NCI-H2171 (cell line): ENCODE measurements around the gene PHF2.

Source experiments
- DNase-seq: peaks from one replicate; lab custom pipeline; 2025; lab: John Stamatoyannopoulos, UW

The PHF2 gene

DNA sequence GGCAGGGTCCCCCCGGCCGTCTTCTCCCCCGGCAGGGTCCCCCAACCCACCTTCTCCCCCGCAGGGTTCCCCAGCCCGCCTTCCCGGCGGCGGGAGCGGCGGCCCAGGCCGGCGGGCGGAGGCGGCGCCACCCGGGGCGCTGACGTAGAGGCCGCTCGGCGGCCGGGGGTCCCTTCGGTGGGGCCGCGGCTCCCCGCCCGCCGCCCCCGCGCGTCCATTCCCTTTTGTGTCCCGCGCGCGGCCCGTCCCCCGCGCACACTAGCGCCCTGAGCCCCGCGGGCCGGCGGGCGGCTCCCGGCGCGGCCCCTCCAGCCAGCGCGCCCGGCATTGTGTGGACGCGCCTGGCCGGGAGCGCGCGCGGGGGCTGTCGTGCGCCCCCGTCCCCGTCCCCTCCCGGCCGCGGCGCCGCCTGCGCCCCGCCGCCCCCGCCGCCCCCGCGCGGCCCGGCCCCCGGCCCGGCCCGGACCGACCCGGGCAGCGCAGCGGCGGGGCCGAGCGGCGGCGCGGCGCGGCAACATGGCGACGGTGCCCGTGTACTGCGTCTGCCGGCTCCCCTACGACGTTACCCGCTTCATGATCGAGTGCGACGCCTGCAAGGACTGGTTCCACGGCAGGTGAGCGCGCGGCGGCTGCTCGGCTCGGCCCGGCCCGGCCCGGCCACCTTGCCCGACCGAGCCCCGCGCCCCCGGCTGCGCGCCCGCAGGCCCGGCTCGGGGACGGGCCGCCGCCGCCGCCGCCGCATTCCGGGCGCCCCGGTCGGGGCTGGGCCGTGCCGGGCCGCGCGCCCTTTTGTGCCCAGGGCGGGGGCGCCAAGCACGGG, at the start of gene PHF2:
Gene PHF2, plus strand, starts transcription at position 327 of the 820 bp plus-strand sequence. Its CDS starts 190 bp downstream, at position 517.
- peak; percentile 16 for DNase-seq

DNA sequence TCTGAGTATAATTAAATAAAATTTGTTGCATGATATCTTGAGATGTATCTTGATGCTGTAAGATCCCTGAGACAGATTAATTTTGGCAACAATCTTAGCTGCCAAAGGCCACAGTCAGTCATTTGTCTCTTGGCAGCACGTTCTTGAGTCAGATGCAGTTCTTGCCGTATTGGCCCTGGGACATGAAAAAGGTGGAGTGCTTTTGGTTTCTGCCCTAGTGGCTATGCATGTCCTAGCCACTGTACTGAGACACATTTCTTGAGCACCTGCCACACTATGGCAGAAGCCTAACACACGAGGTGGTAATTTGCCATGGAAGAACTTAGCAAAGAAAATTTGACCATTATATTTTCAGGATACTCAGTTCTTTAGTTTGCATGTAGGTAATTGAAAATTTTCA, 45.0 kb upstream of the PHF2 start:
- no peak for DNase-seq

DNA sequence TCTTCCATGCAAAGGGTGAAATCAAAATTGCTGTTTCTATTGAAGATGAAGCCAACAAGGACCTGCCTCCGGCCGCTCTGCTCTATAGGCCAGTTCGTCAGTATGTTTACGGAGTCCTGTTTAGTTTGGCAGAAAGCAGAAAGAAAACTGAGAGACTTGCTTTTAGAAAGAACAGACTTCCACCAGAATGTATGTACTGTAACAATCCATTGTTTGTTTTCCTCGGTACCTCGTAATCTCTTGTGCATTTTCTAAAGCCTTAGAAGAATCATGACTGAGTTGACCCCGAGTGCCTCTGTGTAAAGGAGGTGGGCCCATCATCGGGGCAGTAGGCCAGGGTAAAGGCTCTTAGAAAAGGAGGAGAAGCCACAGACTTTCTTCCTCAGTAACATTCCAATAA, 44.2 kb upstream of the PHF2 start:
- no peak for DNase-seq

DNA sequence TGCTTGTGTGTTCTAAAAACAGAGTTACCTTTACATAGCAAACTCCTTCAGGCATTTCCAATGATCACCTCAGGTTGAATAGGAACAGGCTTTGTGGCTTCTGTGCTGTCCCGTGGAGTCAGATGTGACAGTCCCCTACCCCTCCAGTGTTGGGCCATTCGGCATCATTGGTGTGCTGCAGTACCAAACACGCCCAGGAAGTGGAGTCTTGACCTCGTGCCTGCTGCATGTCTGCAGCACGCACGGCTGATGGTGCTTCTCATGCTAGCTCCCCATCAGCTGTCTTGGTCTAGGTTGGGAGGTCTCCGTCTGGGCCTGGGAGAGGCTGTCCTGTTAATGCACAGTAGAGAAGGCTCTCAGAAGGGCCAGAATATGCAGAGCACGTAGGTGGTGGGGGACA, 42.5 kb upstream of the PHF2 start:
- DNase-seq: no peak

DNA sequence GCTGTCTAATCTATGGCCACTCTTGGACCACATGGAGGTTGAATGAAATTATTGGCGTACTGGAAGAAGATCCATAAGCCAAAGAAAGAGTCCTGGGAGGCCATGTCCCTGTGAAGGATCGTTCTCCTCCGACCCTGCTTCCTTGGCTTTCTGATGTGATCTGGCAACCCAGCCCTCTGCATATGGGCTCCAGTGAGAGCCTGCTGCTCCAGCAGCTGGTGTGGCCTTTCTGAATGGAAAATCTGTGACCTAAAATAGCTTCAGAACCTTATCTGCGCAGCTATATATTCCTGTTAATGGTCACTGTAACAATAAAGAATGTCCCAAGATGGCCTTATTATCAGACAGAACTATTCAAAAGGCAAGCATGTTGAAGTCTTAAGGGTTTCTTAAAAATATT, 40.2 kb upstream of the PHF2 start:
- no peak for DNase-seq

DNA sequence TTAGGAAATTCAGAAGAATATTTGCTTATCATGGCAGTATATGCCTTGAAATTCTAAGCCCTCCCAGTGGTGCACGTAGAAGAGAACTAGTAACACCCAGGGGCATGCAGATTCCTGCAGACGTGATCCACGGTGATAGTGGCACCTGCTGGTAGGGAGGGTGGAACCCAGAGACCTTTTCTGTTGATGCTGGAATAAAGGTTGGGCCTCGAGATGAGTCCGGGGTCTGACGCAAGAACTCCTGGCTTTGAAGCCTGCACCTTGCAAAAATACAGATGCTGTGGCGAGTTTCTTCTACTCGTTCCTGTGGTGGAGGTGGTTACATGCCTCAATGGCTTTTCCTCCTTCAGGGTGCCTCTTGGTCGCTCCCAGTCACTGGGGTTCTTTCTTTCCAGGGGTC, 39.5 kb upstream of the PHF2 start:
- no peak for DNase-seq

DNA sequence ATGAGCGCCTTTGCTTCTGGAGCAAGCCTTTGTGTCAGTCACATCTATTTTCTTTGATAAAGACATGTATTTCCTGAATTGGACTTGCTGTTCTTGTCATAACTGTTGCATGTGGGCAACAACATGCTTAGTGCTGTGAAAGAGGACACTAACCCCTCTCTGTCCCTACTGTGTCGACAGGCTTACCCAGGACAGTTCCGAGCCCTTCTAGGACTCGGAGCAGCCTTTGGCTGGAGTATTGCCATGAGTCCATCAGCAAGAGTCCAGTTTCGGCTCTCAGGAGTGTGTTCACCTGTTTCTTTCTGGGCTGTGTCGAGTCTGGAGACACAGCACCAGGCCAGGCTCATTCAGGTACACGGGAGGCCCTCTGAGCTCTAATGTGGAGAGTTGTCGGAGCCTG, 36.1 kb upstream of the PHF2 start:
- no peak for DNase-seq

DNA sequence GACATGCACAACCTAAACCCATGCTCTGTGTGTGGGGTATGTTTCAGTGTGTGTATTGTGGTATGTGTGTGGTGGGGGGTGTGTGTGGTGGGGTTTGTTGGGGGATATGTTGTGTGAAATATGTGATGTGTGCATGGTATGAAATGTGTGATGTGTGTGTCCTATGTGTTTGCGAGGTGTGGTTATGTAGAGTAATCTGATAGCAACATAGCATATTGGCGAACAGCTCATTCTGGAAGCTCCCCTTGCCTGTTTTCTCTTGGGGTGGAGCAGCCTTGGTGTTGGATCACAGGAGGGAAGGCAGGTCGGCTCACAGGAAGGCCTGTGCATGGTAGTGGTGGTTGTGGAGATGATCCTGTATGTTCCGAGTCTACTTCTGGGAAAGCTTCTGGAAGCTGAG, 35.4 kb upstream of the PHF2 start:
- DNase-seq: no peak

DNA sequence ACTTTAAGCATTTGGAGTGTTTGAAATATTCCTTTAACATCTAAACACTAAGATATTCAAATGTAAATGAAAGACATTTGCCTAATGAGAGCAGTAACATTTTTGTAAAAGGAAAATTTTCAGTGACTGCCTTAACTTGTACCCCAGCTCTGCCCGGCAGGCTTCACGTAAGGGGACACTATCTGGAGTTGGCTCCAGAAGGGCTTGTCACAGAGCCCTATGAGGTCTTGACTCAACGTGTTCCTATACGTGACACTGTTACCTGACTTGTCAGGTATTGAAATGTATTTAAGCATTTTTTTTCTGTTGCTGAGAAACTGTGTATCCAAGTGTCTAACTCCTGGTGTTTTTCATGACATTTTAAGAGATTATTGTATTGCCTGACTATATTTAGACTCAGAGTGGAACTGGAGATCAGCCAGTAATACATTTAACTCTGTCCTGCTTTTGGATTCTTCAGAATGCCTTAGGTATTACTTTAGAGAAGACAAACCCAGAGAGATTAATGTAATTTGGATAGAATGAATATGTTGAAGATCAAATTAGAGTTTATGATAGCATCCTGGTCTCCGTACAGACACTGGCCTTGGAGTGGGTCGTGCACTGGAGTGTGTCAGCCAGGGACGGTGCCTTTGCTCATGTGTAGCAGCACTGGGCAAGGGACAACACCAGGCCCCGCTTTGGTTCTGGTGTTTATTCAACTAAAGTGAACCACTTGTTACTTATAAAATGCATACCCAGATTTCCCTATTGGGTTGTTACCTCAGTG, 34.6 kb upstream of the PHF2 start:
- no peak for DNase-seq

DNA sequence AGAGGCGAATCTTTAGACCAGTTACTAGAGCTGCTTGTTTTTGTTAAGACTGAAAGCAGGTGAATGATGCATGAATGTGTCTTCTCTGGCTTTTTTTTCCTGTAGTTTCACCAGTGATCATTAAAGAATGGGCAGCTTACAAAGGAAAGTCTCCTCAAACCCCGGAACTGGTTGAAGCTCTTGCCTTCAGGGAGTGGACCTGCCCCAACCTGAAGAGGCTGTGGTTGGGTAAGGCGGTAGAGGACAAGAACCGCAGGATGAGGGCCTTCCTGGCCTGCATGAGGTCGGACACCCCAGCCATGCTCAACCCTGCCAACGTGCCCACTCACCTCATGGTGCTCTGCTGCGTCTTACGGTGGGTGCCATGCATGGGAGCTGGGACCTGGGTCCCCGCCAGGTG, 33.3 kb upstream of the PHF2 start:
- DNase-seq: no peak

DNA sequence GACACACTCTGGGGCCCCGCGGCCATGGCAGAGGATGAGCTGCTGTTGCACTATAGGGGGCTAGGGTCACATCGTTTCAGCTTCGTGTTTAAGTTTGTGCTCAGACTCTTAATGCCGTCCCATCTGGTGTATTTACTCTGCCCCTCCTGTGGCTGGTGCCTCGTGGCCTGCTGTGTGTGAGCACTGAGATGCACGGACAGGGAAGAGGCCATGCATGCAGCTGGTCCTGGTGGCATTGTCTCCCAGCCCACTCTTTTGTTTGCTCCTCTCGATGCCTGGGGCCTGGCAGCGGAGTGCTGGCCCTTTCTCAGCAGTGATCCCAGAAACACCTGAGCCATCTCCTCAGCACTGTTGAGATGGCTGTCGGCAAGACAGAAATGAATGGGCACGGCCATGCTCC, 30.0 kb upstream of the PHF2 start:
- no peak for DNase-seq

DNA sequence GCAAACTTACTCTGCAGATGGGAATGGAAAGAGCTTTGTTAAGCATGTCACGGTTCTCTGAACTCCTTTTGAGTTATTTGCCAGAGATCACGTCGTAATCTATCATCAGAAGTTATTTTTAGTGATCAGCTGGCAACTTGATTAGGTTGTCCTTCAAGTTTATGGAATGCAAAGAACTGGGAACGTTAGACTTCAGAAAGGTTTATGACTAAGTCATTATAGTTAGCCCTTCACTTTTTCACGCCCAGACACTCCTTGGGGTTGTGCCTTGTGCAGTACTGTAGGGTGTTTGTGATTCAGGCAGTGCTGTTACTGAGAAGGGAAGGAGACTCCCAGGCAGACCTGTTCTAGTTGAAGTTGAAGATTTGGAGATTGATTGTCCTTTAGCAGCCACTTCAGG, 26.8 kb upstream of the PHF2 start:
- DNase-seq: no peak

DNA sequence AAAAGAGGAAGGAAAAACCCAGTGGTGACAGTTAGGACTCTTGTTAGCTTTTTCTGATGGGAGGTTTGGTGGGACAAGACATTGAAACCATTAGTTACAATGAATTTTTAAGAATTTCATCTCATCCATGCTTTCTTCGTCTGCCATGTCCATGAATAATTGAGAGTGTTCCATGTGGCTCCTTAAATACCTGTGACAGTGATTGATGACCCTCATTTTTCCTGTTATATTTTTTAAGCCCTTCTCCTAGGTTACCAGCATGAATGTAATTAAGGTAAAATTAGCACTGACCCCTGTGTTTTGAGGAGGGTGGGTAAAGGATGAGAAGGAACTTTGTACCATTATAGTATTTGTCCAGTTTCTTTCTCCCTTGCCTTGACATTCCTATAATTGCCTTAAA, 23.5 kb upstream of the PHF2 start:
- DNase-seq: no peak

DNA sequence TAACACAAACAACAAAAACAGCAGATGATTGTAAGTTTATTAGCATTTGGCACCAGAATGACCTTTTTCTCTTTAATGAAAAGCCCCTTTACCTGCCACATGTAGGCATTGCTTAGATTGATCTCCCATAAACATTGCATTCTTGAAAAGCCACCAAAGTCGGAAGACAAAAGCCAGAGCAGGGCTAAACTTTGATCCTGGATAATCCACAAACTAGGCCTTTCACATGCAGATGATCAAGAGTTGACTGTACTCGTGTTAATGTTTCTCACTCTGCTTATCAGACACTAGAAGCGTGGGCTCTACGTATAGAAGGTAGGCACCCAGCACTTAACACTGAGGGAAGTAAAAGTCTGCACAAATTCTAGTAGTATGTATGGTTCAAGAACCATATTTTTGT, 21.0 kb upstream of the PHF2 start:
- DNase-seq: no peak

DNA sequence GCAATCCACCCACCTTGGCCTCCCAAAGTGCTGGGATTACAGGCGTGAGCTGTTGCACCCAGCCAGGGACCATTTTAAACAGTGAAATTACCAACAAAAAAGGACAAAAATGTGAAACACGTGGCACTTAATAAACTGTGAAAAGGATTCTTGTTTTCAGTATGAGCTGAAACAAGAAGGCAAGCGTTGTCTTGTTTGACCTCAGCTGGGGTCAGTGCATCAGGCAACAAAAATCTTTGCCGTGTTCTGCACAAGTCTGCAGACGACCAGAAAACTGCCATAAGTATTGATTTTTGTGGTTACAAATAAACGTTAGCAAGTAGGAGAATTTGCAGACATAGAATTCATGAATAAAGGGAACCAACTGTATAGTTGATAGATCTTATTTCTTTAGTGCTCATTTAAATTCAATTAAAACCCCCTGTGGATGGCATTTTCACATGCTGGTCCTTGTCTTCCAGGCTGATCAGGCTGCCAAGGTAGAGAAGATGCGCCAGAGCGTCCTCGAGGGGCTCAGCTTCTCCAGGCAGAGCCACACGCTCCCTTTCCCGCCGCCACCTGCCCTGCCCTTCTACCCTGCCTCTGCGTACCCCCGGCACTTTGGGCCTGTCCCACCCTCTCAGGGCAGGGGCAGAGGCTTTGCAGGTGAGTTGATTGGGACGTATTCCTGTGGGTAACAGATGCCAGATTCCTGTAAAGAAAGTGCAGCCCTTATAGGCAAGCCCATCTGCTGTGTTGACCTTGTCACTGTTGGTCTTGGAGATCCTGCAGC, 18.8 kb upstream of the PHF2 start:
- DNase-seq: no peak

DNA sequence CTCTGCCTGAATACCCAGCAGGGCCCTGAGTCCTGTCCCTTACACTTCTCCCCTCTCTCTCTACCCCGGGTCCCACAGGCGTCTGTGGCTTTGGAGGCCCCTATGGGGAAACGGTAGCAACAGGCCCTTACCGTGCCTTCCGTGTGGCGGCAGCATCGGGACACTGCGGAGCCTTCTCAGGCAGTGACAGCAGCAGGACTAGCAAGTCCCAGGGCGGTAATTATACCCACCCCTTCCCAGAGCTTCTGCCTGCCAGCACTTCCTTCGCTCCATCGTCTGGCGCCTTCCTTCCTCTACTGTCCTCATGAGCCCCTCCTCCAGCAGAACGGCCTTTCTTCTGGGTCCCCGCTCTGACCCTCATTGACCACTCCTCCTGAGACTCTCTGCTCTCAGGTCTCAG, 17.9 kb upstream of the PHF2 start:
- DNase-seq: no peak

DNA sequence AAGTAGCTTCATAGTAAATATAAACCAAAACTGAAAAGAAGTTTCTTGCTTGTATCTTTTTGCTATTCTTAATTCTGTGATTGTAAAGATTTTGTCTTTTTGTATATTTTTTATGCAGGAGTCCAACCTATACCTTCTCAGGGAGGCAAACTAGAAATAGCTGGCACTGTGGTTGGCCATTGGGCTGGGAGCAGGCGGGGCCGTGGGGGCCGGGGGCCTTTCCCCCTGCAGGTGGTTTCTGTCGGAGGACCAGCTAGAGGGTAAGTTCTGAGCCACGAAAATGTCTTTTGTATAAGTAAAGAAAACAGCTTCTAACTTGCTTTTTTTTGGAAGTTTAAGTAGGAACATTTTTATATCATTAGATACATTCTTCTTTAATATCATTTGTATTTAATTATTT, 15.4 kb upstream of the PHF2 start:
- DNase-seq: no peak

DNA sequence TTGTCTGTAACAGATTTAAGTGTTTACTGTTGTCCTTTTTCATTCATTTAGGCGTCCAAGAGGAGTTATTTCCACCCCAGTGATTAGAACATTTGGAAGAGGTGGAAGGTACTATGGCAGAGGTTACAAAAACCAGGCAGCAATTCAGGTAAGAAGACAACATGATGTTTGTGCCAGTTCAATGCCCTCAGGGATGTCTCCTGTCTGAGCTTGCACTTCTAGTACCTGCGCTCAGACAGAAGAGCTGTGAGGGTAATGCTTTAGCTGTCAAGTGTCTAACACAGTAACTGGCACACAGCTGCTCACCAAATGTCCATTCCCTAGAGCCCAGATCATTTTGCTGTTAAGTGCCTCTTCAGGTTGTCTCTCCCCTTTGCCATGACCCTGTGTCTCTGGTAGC, 14.2 kb upstream of the PHF2 start:
- peak; percentile 79 for DNase-seq

DNA sequence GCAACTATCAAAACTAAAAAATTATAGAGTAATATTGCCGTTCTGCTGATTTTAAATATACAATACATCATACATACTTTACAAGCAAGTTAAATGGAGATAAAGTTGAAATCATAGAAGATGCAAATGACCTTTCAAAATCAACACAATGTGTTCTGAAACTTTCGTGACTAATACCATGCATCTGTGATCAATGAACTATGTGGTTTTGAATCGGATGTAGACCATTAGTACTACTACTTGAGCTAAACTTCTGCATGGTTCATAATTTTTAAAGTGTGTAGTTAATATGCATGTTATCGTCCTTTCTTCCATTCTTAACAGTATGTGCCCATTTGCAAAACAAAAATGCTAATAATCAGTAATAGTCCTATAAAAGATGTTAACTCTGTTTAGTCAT, 11.3 kb upstream of the PHF2 start:
- DNase-seq: no peak

DNA sequence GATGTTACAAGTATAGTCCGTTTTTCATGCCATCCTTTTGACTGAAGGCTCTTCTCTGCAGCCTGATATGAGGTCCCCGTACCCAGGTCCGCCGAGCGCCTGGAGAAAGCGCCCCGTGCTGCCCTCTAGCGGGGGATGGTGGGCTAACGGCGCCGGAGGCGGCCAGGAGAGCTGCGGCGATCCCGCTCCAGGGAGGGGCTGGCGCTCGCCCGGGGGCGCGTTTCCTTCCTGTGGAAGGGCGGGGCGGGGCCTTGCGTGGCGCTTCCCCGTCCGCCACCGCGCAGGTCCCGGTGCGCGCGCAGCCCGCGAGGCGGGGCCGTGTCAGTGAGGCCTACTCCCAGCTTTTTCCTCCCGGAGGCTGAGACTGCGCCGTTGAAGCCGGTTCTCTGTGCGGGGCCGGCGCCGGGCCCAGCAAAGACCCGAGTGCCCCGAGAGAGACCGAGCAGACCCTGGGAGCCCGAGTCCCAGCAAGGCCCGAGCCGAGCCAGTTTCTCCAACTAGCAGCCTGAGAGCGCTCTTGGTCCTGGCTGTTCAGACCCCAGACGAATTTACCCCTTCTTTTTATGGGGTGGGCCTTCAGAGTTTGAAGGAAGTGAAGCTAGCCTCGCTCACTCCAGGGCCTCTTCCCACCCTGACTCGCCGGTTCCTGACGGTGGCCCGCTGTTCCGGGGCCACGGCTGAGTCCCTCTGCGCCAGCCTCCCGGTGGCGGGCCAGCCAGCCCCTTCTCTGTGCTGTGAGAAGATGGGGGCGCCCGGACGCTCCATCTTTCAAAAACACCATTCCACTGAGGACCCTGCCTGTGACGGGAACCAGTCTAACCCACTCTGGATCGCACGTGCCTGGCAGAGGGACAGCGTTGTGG, 9.7 kb upstream of the PHF2 start:
- DNase-seq: peak; percentile 96

DNA sequence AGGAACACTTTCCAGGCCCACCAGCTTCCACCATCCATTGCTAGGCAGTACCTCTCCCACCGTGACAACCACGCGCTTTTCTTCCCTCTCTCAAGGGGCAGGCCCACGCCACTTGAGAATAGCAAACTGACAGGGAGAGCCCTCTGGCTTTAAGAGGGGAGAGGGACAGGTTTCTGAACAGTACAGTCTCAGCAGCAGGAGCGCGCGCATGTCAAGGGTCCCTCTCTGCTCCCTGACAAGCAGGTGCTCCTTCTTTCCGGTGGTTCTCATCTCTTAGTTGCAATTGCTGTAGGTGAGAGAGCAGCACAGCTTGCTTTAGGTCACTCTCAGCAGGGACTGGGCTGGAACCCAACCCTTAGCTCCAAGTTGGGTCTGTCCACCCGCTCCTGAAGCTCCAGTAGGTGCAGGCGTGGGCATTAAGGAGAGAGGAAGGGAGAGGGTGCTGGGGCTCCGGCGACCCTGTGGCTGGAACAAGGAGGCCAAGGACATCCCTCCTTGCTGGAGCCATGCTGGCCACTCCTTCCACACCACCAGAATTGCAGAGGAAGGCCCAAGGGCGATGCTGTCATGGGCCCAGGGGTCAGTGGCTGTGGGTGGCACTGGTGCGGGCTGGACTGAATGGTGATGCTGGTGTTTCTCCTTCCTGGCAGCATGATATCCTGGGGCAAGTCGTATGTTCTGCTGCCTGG, 9.0 kb upstream of the PHF2 start:
- DNase-seq: no peak
